SHP77 (cell line): ENCODE data around the gene TNFAIP1.
"Not testable (repeated sequence)": the region's sequence is repeated elsewhere in the genome, so short reads cannot be mapped to it uniquely, and the experiment has no call there.

Experiments
- DNase-seq, 2 experiments: peaks; one replicate each; lab custom pipeline; 2025; lab: John Stamatoyannopoulos, UW

TNFAIP1 gene

GRCh38 chr17:28335201-28335958 is at the start of gene TNFAIP1, which contains the start of gene IFT20:
TNFAIP1 (plus strand) TSS chr17:28335761; CDS start chr17:28339522, 3,761 bp downstream.
IFT20 (minus strand) TSS chr17:28335472; CDS start chr17:28331985, 3,487 bp downstream.
- peak; percentile 99 for DNase-seq

DNA sequence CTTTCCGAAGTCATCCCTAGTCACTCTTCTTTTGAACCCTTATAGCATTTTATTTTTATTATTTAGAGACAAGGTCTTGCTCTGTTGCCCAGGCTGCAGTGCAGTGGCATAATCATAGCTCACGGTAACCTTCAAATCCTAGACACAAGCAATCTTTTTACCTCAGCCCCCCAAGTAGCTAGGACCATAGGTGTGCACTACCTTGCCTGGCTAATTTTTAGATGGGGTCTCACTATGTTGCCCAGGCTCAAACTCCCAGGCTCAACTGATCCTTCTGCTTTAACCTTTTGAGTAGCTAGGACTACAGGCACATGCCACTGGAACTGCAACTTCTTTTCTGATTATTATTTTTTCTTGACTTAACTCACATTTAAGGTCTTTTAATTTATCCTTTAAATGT is 49.6 kb upstream of the TNFAIP1 start:
- no peak for DNase-seq

DNA sequence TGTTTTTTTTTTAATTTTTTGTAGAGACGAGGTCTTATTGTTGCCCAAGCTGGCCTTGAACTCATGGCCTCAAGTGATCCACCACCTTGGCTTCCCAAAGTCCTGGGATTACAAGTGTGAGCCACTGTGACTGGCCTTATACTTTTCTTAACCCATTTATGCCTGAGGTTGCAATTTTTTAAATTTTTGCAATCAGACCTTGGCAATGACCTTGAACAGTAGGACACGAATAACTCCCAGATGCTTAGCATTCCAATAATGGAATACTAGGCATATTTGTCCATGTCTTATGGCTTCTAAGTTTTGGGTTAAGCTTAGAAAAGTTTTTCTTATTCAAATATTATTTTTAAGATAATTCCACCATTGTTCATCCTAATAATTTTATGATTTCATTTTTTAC is 44.9 kb upstream of the TNFAIP1 start:
- no peak for DNase-seq

- no peak for DNase-seq
These were observed 43.7 kb upstream of the TNFAIP1 start for GRCh38 chr17:28291780-28292330.

- not testable (repeated sequence) for DNase-seq
These were observed 42.7 kb upstream of the TNFAIP1 start for GRCh38 chr17:28292878-28293277.

DNA sequence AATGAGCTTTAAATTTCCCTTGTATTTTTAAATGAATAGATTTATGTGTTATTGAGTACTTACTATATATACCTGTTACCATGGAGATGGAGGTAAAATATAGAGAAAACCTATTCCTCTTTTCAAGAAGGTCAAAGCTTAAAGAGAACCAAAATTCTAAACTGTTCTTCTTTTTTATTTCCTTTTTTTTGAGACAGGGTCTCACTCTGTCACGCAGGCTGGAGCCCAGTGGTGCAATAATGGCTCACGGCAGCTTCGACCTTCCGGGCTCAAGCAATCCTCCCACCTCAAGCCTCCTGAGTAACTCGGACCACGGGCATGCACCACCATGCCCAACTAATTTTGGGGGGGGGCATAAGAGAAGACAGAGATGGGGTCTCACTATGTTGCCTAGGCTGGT is 41.6 kb upstream of the TNFAIP1 start:
- no peak for DNase-seq

- DNase-seq, result no peak
These were observed 39.6 kb upstream of the TNFAIP1 start for GRCh38 chr17:28295677-28296578.

DNA sequence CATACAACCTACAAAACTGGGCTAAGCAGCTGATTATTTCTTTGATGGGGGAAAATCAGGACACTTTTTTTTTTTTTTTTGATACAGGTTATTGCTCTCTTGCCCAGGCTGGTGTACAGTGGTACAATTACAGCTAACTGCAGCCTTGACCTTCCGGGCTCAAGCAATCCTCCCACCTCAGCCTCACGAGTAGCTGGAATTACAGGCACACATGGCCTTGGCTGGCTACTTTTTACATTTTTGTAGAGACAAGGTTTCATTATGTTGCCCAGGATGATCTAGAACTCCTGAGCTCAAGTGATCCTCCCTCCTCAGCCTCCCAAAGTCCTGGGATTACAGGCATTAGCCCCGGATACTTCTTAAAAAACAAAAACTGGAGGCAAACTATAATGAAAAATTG is 37.1 kb upstream of the TNFAIP1 start:
- DNase-seq, result no peak

DNA sequence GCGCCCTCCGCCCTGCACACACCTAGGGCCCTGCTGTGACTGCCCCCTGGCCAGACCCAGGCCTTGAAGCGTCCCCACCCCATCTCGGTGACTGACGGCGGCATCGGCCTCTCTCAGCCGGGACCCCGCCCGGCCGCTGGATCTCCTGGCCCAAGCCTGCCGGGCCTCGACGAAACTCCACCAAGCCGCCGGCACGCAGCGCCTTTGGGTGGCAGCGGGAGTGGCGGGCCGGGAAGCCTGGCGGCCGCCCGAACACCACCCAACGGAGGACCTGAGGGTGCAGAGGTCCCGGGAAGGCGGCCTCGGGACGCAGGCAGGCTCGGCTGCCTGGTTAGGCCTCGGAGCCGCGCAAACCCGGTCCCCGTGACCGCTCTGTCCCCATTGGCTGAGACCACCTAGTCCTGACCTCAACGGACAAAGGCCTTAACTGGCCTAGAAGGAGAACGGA is 28.6 kb upstream of the TNFAIP1 start:
- no peak for DNase-seq

- no peak for DNase-seq
These were observed 21.7 kb upstream of the TNFAIP1 start for GRCh38 chr17:28313841-28314240.

GRCh38 chr17:28315846-28316705 is 19.5 kb upstream of the TNFAIP1 start:
- DNase-seq, result no peak

DNA sequence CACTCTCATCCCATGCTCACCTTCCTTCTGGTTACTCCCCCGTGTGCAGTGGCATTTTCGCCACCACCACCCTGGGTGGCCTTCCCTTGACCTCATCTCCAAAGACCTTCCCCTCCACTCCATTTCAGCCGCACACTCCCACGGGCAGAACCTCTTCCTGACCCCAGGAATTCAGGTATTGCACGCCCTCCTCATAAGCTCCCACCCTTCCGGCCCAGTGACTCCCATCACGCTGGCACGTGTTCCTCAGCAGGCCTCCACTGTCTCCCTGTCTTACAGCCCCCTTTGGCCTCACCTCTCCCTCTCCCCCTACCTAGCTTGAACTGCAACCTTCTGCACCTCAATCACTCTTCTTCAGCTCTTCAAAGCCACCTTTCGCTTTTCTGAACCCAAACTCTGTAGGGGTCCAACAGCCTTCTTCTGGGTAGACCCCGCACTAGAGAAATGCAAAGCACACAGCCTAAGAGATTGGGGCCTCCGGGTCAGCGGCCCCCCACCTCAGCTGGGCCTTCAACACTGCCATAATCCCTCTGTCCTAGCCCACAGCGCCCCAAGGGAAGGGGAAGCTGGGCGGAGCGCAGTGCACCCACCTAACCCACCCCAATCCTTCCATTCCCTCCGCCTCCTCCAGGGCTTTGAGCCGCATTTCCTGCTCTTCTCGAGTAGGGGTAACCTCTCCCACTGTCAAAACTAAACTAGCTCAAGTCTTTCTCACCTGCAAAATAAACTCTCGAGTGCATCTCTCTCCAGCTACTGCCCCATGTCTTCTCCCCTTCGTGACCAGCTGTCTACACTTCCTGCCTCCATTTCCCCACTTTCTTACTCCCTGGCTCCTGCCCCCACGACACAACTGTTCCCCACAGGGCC is 18.2 kb upstream of the TNFAIP1 start:
- no peak for DNase-seq

GRCh38 chr17:28317966-28318758 is 17.4 kb upstream of the TNFAIP1 start:
- DNase-seq, result peak in 1 of 2 experiments; percentile 9

DNA sequence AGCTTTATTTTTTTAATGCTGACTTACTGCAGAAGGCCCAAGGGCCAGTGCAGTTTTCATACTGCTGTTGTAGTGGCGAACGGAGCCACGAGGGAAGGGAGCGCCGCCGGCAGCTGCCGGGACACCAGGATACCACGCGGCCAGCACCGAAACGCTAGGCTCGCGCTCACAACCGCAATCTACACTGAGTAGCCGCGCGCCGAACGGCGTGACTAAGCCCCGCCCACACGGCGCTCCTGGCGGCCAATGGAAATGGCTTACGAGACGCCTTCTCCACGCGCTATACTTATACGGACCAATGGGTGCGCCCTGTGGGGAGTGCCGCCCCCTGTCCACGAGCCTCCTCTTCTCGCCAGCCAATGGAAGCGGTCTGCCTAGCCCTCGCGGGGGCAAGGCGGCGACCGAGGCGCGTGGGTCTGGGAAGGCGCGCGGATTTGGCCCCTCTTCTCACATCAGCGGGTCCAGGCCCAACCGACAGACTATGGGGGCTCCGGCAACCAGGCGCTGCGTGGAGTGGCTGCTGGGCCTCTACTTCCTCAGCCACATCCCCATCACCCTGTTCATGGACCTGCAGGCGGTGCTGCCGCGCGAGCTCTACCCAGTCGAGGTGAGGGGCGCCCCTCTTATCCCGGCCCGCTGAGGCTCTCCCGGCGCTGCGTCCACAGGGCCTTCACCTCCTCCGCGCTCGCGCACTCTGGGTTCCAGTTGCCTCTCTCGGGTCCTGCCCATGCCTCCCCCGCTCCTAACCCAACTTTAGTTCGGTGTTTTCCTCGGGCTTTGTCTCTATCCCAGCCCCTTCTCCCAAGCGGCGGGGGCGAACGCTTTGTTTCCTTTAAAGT is 16.6 kb upstream of the TNFAIP1 start, which contains the start of gene TMEM97:
Gene TMEM97 (plus strand): TSS at position 442 of the 839 bp plus-strand sequence. CDS start 40 bp downstream, at position 482.
- peak; percentile 96 to 98 for DNase-seq

DNA sequence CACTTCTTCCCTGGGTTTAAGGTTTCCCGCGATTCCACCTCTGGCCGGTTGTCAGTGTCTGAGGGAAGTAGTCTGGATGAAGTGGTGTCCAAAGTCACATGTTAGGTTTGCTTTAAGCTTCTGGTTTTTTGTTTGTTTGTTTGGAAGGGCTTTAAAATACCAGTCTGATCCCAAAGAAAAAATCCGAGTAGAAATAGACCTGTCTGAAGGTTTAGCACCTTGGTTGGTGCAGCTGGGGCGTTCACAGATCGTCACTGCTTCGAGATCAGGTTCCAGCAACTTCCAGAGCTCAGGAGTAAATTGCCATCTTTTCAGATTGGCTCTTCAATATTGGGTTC is 16.0 kb upstream of the TNFAIP1 start:
- DNase-seq, result no peak

GRCh38 chr17:28320215-28321061 is 15.1 kb upstream of the TNFAIP1 start:
- DNase-seq, result no peak

- DNase-seq, result no peak
These were observed 11.3 kb upstream of the TNFAIP1 start for GRCh38 chr17:28324267-28324745.

DNA sequence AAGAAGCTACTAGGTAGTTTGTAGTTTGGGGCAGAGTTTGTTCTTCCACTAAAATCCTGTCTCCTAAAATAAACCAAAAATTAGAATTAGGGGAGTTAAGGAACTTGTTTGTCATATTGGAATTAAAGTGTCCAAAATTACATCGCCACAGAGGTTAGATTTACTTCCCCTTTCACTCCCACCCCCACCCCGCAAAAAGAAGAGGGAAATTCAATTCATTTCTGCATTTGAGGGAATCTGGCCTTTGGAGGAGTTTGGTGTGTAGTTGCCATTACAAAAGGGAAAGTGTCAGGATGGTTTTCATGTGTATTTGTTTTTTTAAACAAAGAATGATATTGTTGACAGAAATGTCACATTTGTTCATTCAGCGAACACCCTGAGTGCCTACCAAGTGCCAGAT is 10.8 kb upstream of the TNFAIP1 start:
- DNase-seq, result no peak
